Measurements from ENCODE around the gene MMP24.

GRCh38 chr20:35215066-35215956, 11.2 kb upstream of the MMP24 start:
- TF ChIP-seq CTCF (IDR thresholded peaks at IDR 0.05; ENCODE audit: poor library complexity), result no peak
- no peak for TF ChIP-seq EZH2 (IDR thresholded peaks at IDR 0.05; ENCODE audit: borderline replicate concordance)
